HG02610 (cell line): ENCODE results near the gene TMC4.

Source experiments
- ATAC-seq: cut with Tn5 transposase; IDR thresholded peaks from one replicate; pipeline ENCODE4 v1.9.1; 2021; ENCODE audit warnings: mild to moderate bottlenecking, moderate library complexity; ENCODE audit not compliant: unreplicated experiment

Gene TMC4

GRCh38 chr19:54156490-54156889 lies 16.5 kb downstream of the TMC4 start:
- ATAC-seq: no peak

- no peak for ATAC-seq
These were observed 17.3 kb downstream of the TMC4 start for GRCh38 chr19:54155694-54156093.

GRCh38 chr19:54154603-54155345 lies 18.2 kb downstream of the TMC4 start:
- no peak for ATAC-seq

GRCh38 chr19:54153731-54154326 lies 19.1 kb downstream of the TMC4 start:
- ATAC-seq: no peak

GRCh38 chr19:54152878-54153524 lies 20.0 kb downstream of the TMC4 start:
- ATAC-seq: no peak

GRCh38 chr19:54152267-54152666 lies 20.7 kb downstream of the TMC4 start:
- no peak for ATAC-seq

- no peak for ATAC-seq
These were observed 21.5 kb downstream of the TMC4 start for GRCh38 chr19:54151362-54152035.

- ATAC-seq: no peak
These were observed 23.7 kb downstream of the TMC4 start for GRCh38 chr19:54149021-54149812.

GRCh38 chr19:54148158-54148557 lies 24.8 kb downstream of the TMC4 start:
- ATAC-seq: no peak

- ATAC-seq: no peak
These were observed 25.3 kb downstream of the TMC4 start for GRCh38 chr19:54147676-54148075.

GRCh38 chr19:54145541-54146158 lies 27.3 kb downstream of the TMC4 start:
- no peak for ATAC-seq

- ATAC-seq: no peak
These were observed 30.7 kb downstream of the TMC4 start for GRCh38 chr19:54142166-54142780.

- ATAC-seq: no peak
These were observed 31.6 kb downstream of the TMC4 start for GRCh38 chr19:54141356-54141755.

- no peak for ATAC-seq
These were observed 34.3 kb downstream of the TMC4 start for GRCh38 chr19:54138489-54139256.

- no peak for ATAC-seq
These were observed 35.1 kb downstream of the TMC4 start, which contains the start of gene CNOT3 for GRCh38 chr19:54137699-54138488. TSS of gene CNOT3 (plus strand) at chr19:54137762. CDS start at chr19:54142979, 5,217 bp downstream.

GRCh38 chr19:54136864-54137698 lies 35.9 kb downstream of the TMC4 start:
- peak; percentile 78 for ATAC-seq

- ATAC-seq: no peak
These were observed 36.7 kb downstream of the TMC4 start for GRCh38 chr19:54136086-54136863.
